Measurements from ENCODE around the gene RNF212B. TPM values are rescaled to one million over a fixed set of nuclear protein-coding genes. Genes with fewer than 3 reads are reported as not detected.

RNF212B gene
- total and polyA plus RNA-seq, 2 donors (not counting 1 experiment from before 2014, with no cell fraction given): not detected

- no peaks in the 10 kb centered on the region for H3K4me1 ChIP-seq (ENCODE audit: control insufficient read depth, extremely low read depth, insufficient read depth, low read length)
- DNase-seq (ENCODE audit: low read depth in 2 of 2): no peak
- TF ChIP-seq EZH2 (IDR thresholded peaks at IDR 0.05; ENCODE audit: low read length, missing control alignments): no peak
- TF ChIP-seq CTCF (conservative IDR thresholded peaks at IDR 0.05 in 1 of 2, IDR thresholded peaks at IDR 0.05 in 1 of 2; ENCODE audit: low read depth in 1 of 2, low read length in 2 of 2): no peak
- H3K79me2 ChIP-seq (ENCODE audit: control insufficient read depth, insufficient read depth, low read length): no peaks in the 10 kb centered on the region
- H3K4me2 ChIP-seq (ENCODE audit: extremely low read depth, insufficient read depth, low read length): no peak overlapping the region
- H3K27ac ChIP-seq (ENCODE audit: insufficient read depth, low read length): no peak overlapping the region
- H2AFZ ChIP-seq (ENCODE audit: low read length): no peak overlapping the region
- H3K9ac ChIP-seq (ENCODE audit: insufficient read depth, low read length): no peak overlapping the region
- no peak overlapping the region for H3K4me3 ChIP-seq (replicated peaks in 1 of 4; ENCODE audit: control extremely low read depth in 1 of 4, insufficient read depth in 1 of 4, low read depth in 3 of 4, low read length in 4 of 4)
- no peaks in the 10 kb centered on the region for H3K27me3 ChIP-seq (ENCODE audit: control insufficient read depth, insufficient read depth, low read length)
- H3K36me3 ChIP-seq (ENCODE audit: control insufficient read depth, insufficient read depth, low read length): no peaks in the 10 kb centered on the region
- H4K20me1 ChIP-seq (ENCODE audit: control insufficient read depth, extremely low read depth, insufficient read depth, low read length): no peaks in the 10 kb centered on the region
- no peaks in the 10 kb centered on the region for H3K9me3 ChIP-seq (ENCODE audit: control insufficient read depth, insufficient read depth, low read depth, low read length)
These were observed 30.6 kb upstream of the RNF212B start for GRCh38 chr14:23207146-23207540.

- no peaks in the 10 kb centered on the region for H3K79me2 ChIP-seq (ENCODE audit: control insufficient read depth, insufficient read depth, low read length)
- no peaks in the 10 kb centered on the region for H4K20me1 ChIP-seq (ENCODE audit: control insufficient read depth, extremely low read depth, insufficient read depth, low read length)
- peaks cover under 1% of the 10 kb centered on the region for H3K27me3 ChIP-seq (ENCODE audit: control insufficient read depth, insufficient read depth, low read length)
- no peaks in the 10 kb centered on the region for H3K9me3 ChIP-seq (ENCODE audit: control insufficient read depth, insufficient read depth, low read depth, low read length)
- no peak overlapping the region for H3K9ac ChIP-seq (ENCODE audit: insufficient read depth, low read length)
- H2AFZ ChIP-seq (ENCODE audit: low read length): no peak overlapping the region
- H3K4me1 ChIP-seq (ENCODE audit: control insufficient read depth, extremely low read depth, insufficient read depth, low read length): no peaks in the 10 kb centered on the region
- no peak overlapping the region for H3K4me2 ChIP-seq (ENCODE audit: extremely low read depth, insufficient read depth, low read length)
- H3K4me3 ChIP-seq (replicated peaks in 1 of 4; ENCODE audit: control extremely low read depth in 1 of 4, insufficient read depth in 1 of 4, low read depth in 3 of 4, low read length in 4 of 4): no peak overlapping the region
- H3K27ac ChIP-seq (ENCODE audit: insufficient read depth, low read length): no peak overlapping the region
- DNase-seq (ENCODE audit: low read depth in 2 of 2): no peak
- H3K36me3 ChIP-seq (ENCODE audit: control insufficient read depth, insufficient read depth, low read length): no peaks in the 10 kb centered on the region
- TF ChIP-seq CTCF (conservative IDR thresholded peaks at IDR 0.05 in 1 of 2, IDR thresholded peaks at IDR 0.05 in 1 of 2; ENCODE audit: low read depth in 1 of 2, low read length in 2 of 2) (no peak), EZH2 (IDR thresholded peaks at IDR 0.05; ENCODE audit: low read length, missing control alignments) (no peak)
These were observed 29.4 kb upstream of the RNF212B start for GRCh38 chr14:23208324-23208723.

- TF ChIP-seq EZH2 (IDR thresholded peaks at IDR 0.05; ENCODE audit: low read length, missing control alignments): no peak
- TF ChIP-seq CTCF (conservative IDR thresholded peaks at IDR 0.05 in 1 of 2, IDR thresholded peaks at IDR 0.05 in 1 of 2; ENCODE audit: low read depth in 1 of 2, low read length in 2 of 2): no peak
- no peak overlapping the region for H3K27ac ChIP-seq (ENCODE audit: insufficient read depth, low read length)
- DNase-seq (ENCODE audit: low read depth in 2 of 2): peak; percentile 33 to 70
These were observed 27.9 kb upstream of the RNF212B start for GRCh38 chr14:23209651-23210423.

More at GRCh38 chr14:23209651-23210423, 27.9 kb upstream of the RNF212B start:
- no peak overlapping the region for H3K4me2 ChIP-seq (ENCODE audit: extremely low read depth, insufficient read depth, low read length)
- H3K9me3 ChIP-seq (ENCODE audit: control insufficient read depth, insufficient read depth, low read depth, low read length): no peaks in the 10 kb centered on the region
- no peak overlapping the region for H2AFZ ChIP-seq (ENCODE audit: low read length)
- peaks cover 2% of the 10 kb centered on the region for H3K27me3 ChIP-seq (ENCODE audit: control insufficient read depth, insufficient read depth, low read length)
- H3K4me1 ChIP-seq (ENCODE audit: control insufficient read depth, extremely low read depth, insufficient read depth, low read length): no peaks in the 10 kb centered on the region
- H3K9ac ChIP-seq (ENCODE audit: insufficient read depth, low read length): no peak overlapping the region
- H3K4me3 ChIP-seq (replicated peaks in 1 of 4; ENCODE audit: control extremely low read depth in 1 of 4, insufficient read depth in 1 of 4, low read depth in 3 of 4, low read length in 4 of 4): no peak overlapping the region
- H3K36me3 ChIP-seq (ENCODE audit: control insufficient read depth, insufficient read depth, low read length): no peaks in the 10 kb centered on the region
- H3K79me2 ChIP-seq (ENCODE audit: control insufficient read depth, insufficient read depth, low read length): no peaks in the 10 kb centered on the region
- H4K20me1 ChIP-seq (ENCODE audit: control insufficient read depth, extremely low read depth, insufficient read depth, low read length): no peaks in the 10 kb centered on the region

Measured in fibroblast of lung (primary cell).